Endothelial cell of umbilical vein (primary cell): ENCODE data around the gene MAL. TPM values are rescaled to one million over a fixed set of nuclear protein-coding genes. Genes with fewer than 3 reads are reported as not detected.

Experiments
- BruUV-seq: library from RNA; stranded (reverse); fragments of 400-500 nt; replicated peaks from 2 replicates; lab custom pipeline; 2021; lab: Mats Ljungman, UMichigan
- CTCF ChIA-PET: fragments of 300-600, 350-600 bp; sonication (Branson Sonifier 250); formaldehyde crosslinking; loops from one replicate; lab custom pipeline; 2021; ENCODE audit warnings: antibody characterized with exemption, inconsistent platforms; lab: Charles Lee
- POLR2A ChIA-PET: fragments of 300-600, 350-600 bp; sonication (Branson Sonifier 250); formaldehyde crosslinking; loops from one replicate; lab custom pipeline; 2021; ENCODE audit warnings: antibody characterized with exemption, inconsistent platforms; lab: Charles Lee
- DNase-seq: peaks from one replicate; pipeline ENCODE4 v3.0.0-alpha.2; 2011; ENCODE audit warnings: low read depth, low spot score
- FAIRE-seq: peaks from 2 replicates; lab custom pipeline; 2011; peaks lifted over from hg19 to GRCh38; lab: Jason Lieb, UNC
- H2AFZ ChIP-seq: 2 replicates; pipeline ENCODE4 v1.6.0; 2012; ENCODE audit warnings: low read depth, low read length, control low read depth, inconsistent platforms
- H3K27ac ChIP-seq: 2 replicates; pipeline ENCODE4 v1.5.1; 2011; ENCODE audit warnings: low read depth, mild to moderate bottlenecking, control low read depth, low read length, moderate library complexity; ENCODE audit not compliant: insufficient read depth
- H3K27me3 ChIP-seq, 2 experiments: 2 replicates each; pipeline versions ENCODE4 v1.6.0 to v1.6.1; 2011; ENCODE audit warnings: low read length in 2 of 2, mixed read lengths in 1 of 2; ENCODE audit not compliant: control insufficient read depth in 2 of 2, insufficient read depth in 2 of 2
- H3K36me3 ChIP-seq, 2 experiments: 2 replicates in 1 of 2; 3 replicates in 1 of 2; pipeline ENCODE4 v1.5.1; 2011; ENCODE audit warnings: low read length in 2 of 2, mild to moderate bottlenecking in 1 of 2, moderate library complexity in 1 of 2; ENCODE audit not compliant: control insufficient read depth in 2 of 2, insufficient read depth in 2 of 2; ENCODE audit errors: extremely low read depth in 1 of 2
- H3K4me1 ChIP-seq: 3 replicates; pipeline ENCODE4 v1.5.1; 2011; ENCODE audit warnings: mild to moderate bottlenecking, low read length; ENCODE audit not compliant: control insufficient read depth, insufficient read depth; ENCODE audit errors: extremely low read depth
- H3K4me2 ChIP-seq: 2 replicates; pipeline ENCODE4 v1.6.1; 2011; ENCODE audit warnings: low read length, control low read depth, mixed read lengths; ENCODE audit not compliant: insufficient read depth
- H3K4me3 ChIP-seq, 3 experiments: fragments of 200-600 bp in 1 of 3; sonication (generic), shearing (Covaris generic) in 1 of 3; replicated peaks in 1 of 3; 2 replicates each; pipeline ENCODE4 v1.5.1; 2011 to 2016; ENCODE audit warnings: control low read depth in 3 of 3, low read length in 3 of 3, mild to moderate bottlenecking in 2 of 3, inconsistent platforms in 1 of 3, low read depth in 1 of 3, moderate library complexity in 1 of 3; ENCODE audit not compliant: insufficient read depth in 1 of 3
- H3K79me2 ChIP-seq: 2 replicates; pipeline ENCODE4 v1.6.0; 2012; ENCODE audit warnings: low read length, inconsistent platforms; ENCODE audit not compliant: control insufficient read depth, insufficient read depth
- H3K9ac ChIP-seq: replicated peaks from 2 replicates; pipeline ENCODE3; 2011; ENCODE audit warnings: low read length, control low read depth; ENCODE audit not compliant: insufficient read depth; ENCODE audit errors: extremely low read depth
- H3K9me1 ChIP-seq: replicated peaks from 3 replicates; pipeline ENCODE4 v1.6.0; 2011; ENCODE audit warnings: mild to moderate bottlenecking, low read length; ENCODE audit not compliant: control insufficient read depth, insufficient read depth; ENCODE audit errors: extremely low read depth
- H3K9me3 ChIP-seq: replicated peaks from 2 replicates; pipeline ENCODE4 v1.5.1; 2012; ENCODE audit warnings: low read length, inconsistent platforms; ENCODE audit not compliant: control insufficient read depth, insufficient read depth
- H4K20me1 ChIP-seq: replicated peaks from 2 replicates; pipeline ENCODE3; 2011; ENCODE audit warnings: mild to moderate bottlenecking, low read length; ENCODE audit not compliant: control insufficient read depth, insufficient read depth; ENCODE audit errors: extremely low read depth
- CTCF ChIP-seq, 2 donors: IDR thresholded peaks; 1 replicate in 1 of 2; 2 replicates in 1 of 2; pipeline ENCODE4 v1.5.1; 2011; ENCODE audit warnings: low read length in 2 of 2, mild to moderate bottlenecking in 2 of 2, moderate library complexity in 2 of 2, control low read depth in 1 of 2, inconsistent platforms in 1 of 2, low read depth in 1 of 2; ENCODE audit not compliant: insufficient read depth in 1 of 2; ENCODE audit errors: extremely low read depth in 1 of 2
- EZH2 ChIP-seq: IDR thresholded peaks from 2 replicates; pipeline ENCODE4 v1.6.1; 2012; ENCODE audit warnings: borderline replicate concordance, low read depth, mild to moderate bottlenecking, moderate library complexity, low read length, inconsistent platforms; ENCODE audit not compliant: severe bottlenecking
- FOS ChIP-seq: IDR thresholded peaks from 2 replicates; pipeline ENCODE4 v1.6.1; 2011; ENCODE audit warnings: mild to moderate bottlenecking, low read length, moderate library complexity, borderline replicate concordance; ENCODE audit not compliant: insufficient read depth
- GATA2 ChIP-seq: IDR thresholded peaks from 2 replicates; pipeline ENCODE4 v1.7.0; 2011; ENCODE audit warnings: low read depth, mild to moderate bottlenecking, moderate library complexity, mixed read lengths, low read length; ENCODE audit not compliant: insufficient read length, insufficient read depth
- JUN ChIP-seq: IDR thresholded peaks from 2 replicates; pipeline ENCODE4 v1.6.1; 2011; ENCODE audit warnings: borderline replicate concordance, low read depth; ENCODE audit not compliant: insufficient read length, insufficient read depth
- MAX ChIP-seq: IDR thresholded peaks from 2 replicates; pipeline ENCODE4 v1.6.1; 2011; ENCODE audit not compliant: insufficient read depth, insufficient read length
- MYC ChIP-seq: IDR thresholded peaks from one replicate; pipeline ENCODE4 v1.6.1; 2011; ENCODE audit warnings: mild to moderate bottlenecking, low read depth, low read length
- POLR2A ChIP-seq: IDR thresholded peaks from 2 replicates; pipeline ENCODE4 v1.6.1; 2012; ENCODE audit warnings: low read depth, mild to moderate bottlenecking, control low read depth, low read length
- POLR2AphosphoS5 ChIP-seq: IDR thresholded peaks from 2 replicates; pipeline ENCODE4 v1.6.1; 2012; ENCODE audit warnings: low read depth, mild to moderate bottlenecking, control low read depth, low read length, moderate library complexity; ENCODE audit not compliant: insufficient read depth
- dilution Hi-C: fragments of 300-500 bp; cut with MboI; formaldehyde crosslinking; loops from one replicate; pipeline ENCODE4 v1.15.0; 2019; ENCODE audit warnings: low sequenced_read_pairs; ENCODE audit not compliant: extremely low pct_ligation_motif_present
- intact Hi-C: fragments of 100-400 bp; cut with micrococcal nuclease; formaldehyde crosslinking; loops from one replicate; pipeline ENCODE4 v1.10.0; 2022
- polyA plus RNA-seq, 4 experiments: library from polyadenylated mRNA; depleted of rRNA in 3 of 4; stranded (reverse) in 3 of 4; unstranded in 1 of 4; fragments of >200 nt; gene quantifications; 2 replicates each; pipeline versions ENCODE4 v1.2.1 to v1.2.3, GENCODE V29; 2011 to 2012; ENCODE audit warnings: missing spikeins in 1 of 4
- total RNA-seq: library from RNA; stranded (reverse); gene quantifications from 2 replicates; pipeline ENCODE4 v1.2.3, GENCODE V29; 2021

MAL gene
- total and polyA plus RNA-seq, 2 donors (not counting 3 experiments of a cell fraction or from before 2014, with no cell fraction given), result not detected

- Histone ChIP-seq H2AFZ (no peak overlapping the region), H3K4me1 (no peaks in the 10 kb centered on the region), H3K9ac (no peak overlapping the region), H3K4me3 (no peak overlapping the region), H4K20me1 (no peaks in the 10 kb centered on the region), H3K4me2 (no peak overlapping the region), H3K9me3 (no peaks in the 10 kb centered on the region), H3K9me1 (no peaks in the 10 kb centered on the region), H3K36me3 (no peaks in the 10 kb centered on the region), H3K79me2 (no peaks in the 10 kb centered on the region), H3K27me3 (no peaks in the 10 kb centered on the region), H3K27ac (no peak overlapping the region)
- ChIA-PET POLR2A (no interaction called here), CTCF (interaction anchor here (0.6 to 2.3 kb wide), 16 partner anchors 10 to 135 kb away, joined by 3 to 26 read pairs (median 4); partner anchors contain the start of gene MRPS5)
- FAIRE-seq (peak; percentile 18), DNase-seq (peak; percentile 52)
- BruUV-seq, result no TSS peak
- dilution Hi-C loops (no loop called here), intact Hi-C loops (loop anchor here (1.0 kb wide), 1 partner anchor 129 kb away; no protein-coding TSS in a partner anchor)
- TF ChIP-seq POLR2A (no peak), CTCF (IDR thresholded peaks at IDR 0.05; ENCODE audit: extremely low read depth in 1 of 2, insufficient read depth in 1 of 2, low read depth in 1 of 2, low read length in 2 of 2) (peak; percentile 61 to 76)
Observed at GRCh38 chr2:94986392-94986963, 39.0 kb upstream of the MAL start.

GRCh38 chr2:94987074-94988020 is 38.2 kb upstream of the MAL start:
- Histone ChIP-seq H3K4me2 (no peak overlapping the region), H3K9me3 (no peaks in the 10 kb centered on the region), H3K9ac (no peak overlapping the region), H2AFZ (no peak overlapping the region), H3K9me1 (no peaks in the 10 kb centered on the region), H4K20me1 (no peaks in the 10 kb centered on the region), H3K4me3 (no peak overlapping the region), H3K4me1 (no peaks in the 10 kb centered on the region), H3K79me2 (no peaks in the 10 kb centered on the region), H3K27me3 (no peaks in the 10 kb centered on the region), H3K36me3 (no peaks in the 10 kb centered on the region), H3K27ac (no peak overlapping the region)
- CTCF ChIA-PET, result interaction anchor here (0.9 to 2.3 kb wide), 3 partner anchors 15 to 30 kb away, joined by 3 to 26 read pairs (median 4); no protein-coding TSS in a partner anchor
- POLR2A ChIA-PET, result no interaction called here
- dilution Hi-C loops, result no loop called here
- DNase-seq (no peak), FAIRE-seq (no peak)
- intact Hi-C loops, result no loop called here
- TF ChIP-seq MYC (no peak), POLR2AphosphoS5 (no peak), POLR2A (no peak), CTCF (IDR thresholded peaks at IDR 0.05; ENCODE audit: extremely low read depth in 1 of 2, insufficient read depth in 1 of 2, low read depth in 1 of 2, low read length in 2 of 2) (no peak), MAX (no peak), JUN (no peak), FOS (no peak), EZH2 (no peak), GATA2 (no peak)
- BruUV-seq, result no TSS peak
